ENCODE measurements around the gene LMO4. TPM values are rescaled to one million over a fixed set of nuclear protein-coding genes. Genes with fewer than 3 reads are reported as not detected.

Gene LMO4
- total and polyA plus RNA-seq, 2 of the 13 experiments (the other 11 are each of a cell fraction or from before 2014, with no cell fraction given): 19.3 to 49.9 TPM

GRCh38 chr1:87284456-87285240, 44.0 kb upstream of the LMO4 start:
- 21% methylated on average over 10 of the region's 13 CpGs for WGBS (ENCODE audit: low lambda C conversion rate)
- ChIA-PET POLR2A (no interaction called here), CTCF (ENCODE audit: low intra/inter-chr PET ratio, low total read pairs) (no interaction called here)
- intact Hi-C loops (cut with micrococcal nuclease; ENCODE audit: unreplicated experiment) (no loop called here), in situ Hi-C loops (cut with HindIII; ENCODE audit: extremely low pct_ligation_motif_present, low pct_unique_long_range_greater_than_20kb) (no loop called here)
- FAIRE-seq: no peak
- no peak overlapping the region for H3K4me2 ChIP-seq (ENCODE audit: low read depth, low read length)
- TF ChIP-seq HOXA7 (CRISPR knock-in tag; IDR thresholded peaks at IDR 0.05) (no peak), ZNF597 (CRISPR knock-in tag; IDR thresholded peaks at IDR 0.05) (no peak), GATAD2A (CRISPR knock-in tag; IDR thresholded peaks at IDR 0.05) (no peak), RFX5 (IDR thresholded peaks at IDR 0.05; ENCODE audit: low read depth, low read length) (no peak), ZNF790 (CRISPR knock-in tag; IDR thresholded peaks at IDR 0.05; ENCODE audit: borderline replicate concordance) (no peak), ZNF34 (CRISPR knock-in tag; IDR thresholded peaks at IDR 0.05; ENCODE audit: borderline replicate concordance) (no peak), LCORL (IDR thresholded peaks at IDR 0.05) (no peak), LCORL (CRISPR knock-in tag; IDR thresholded peaks at IDR 0.05) (no peak), ZFP90 (CRISPR knock-in tag; IDR thresholded peaks at IDR 0.05; ENCODE audit: borderline replicate concordance) (no peak), NR2C2 (CRISPR knock-in tag; IDR thresholded peaks at IDR 0.05; ENCODE audit: borderline replicate concordance) (no peak), NRL (CRISPR knock-in tag; IDR thresholded peaks at IDR 0.05; ENCODE audit: borderline replicate concordance) (no peak), ZNF317 (CRISPR knock-in tag; IDR thresholded peaks at IDR 0.05) (no peak), ZNF274 (CRISPR knock-in tag; IDR thresholded peaks at IDR 0.05) (no peak), HNRNPUL1 (IDR thresholded peaks at IDR 0.05; ENCODE audit: low read depth, low read length) (no peak), SP1 (IDR thresholded peaks at IDR 0.05) (no peak), SP1 (CRISPR knock-in tag; IDR thresholded peaks at IDR 0.05) (no peak), ZNF709 (CRISPR knock-in tag; IDR thresholded peaks at IDR 0.05) (no peak)
- no peak for ATAC-seq
- H2AFZ ChIP-seq (ENCODE audit: low read length): no peak overlapping the region
- no peaks in the 10 kb centered on the region for H3K79me2 ChIP-seq (ENCODE audit: insufficient read depth, low read length)
- no peak for DNase-seq (ENCODE audit: low spot score)
- no peaks in the 10 kb centered on the region for H3K4me1 ChIP-seq (ENCODE audit: insufficient read depth, low read length)
- no peaks in the 10 kb centered on the region for H3K9me3 ChIP-seq (ENCODE audit: low read length)
- H3K9ac ChIP-seq (ENCODE audit: insufficient read depth, low read depth, low read length): no peak overlapping the region
- no peaks in the 10 kb centered on the region for H4K20me1 ChIP-seq (ENCODE audit: insufficient read depth, low read length)
- no peak overlapping the region for H3K27ac ChIP-seq (ENCODE audit: extremely low read length, insufficient read depth, low read length)
- no peaks in the 10 kb centered on the region for H3K36me3 ChIP-seq (replicated peaks in 1 of 2; ENCODE audit: control insufficient read depth in 1 of 2, insufficient read depth in 2 of 2, low read length in 2 of 2)
- no TSS peak for BruUV-seq (replicated peaks)
- H3K27me3 ChIP-seq (ENCODE audit: control insufficient read depth in 1 of 2, insufficient read depth in 2 of 2, low read length in 2 of 2): no peaks in the 10 kb centered on the region
- no peak overlapping the region for H3K4me3 ChIP-seq (replicated peaks in 1 of 3; ENCODE audit: insufficient read depth in 1 of 3, low read depth in 2 of 3, low read length in 3 of 3)
